Activated CD4-positive, alpha-beta T cell treated with anti-CD3 and anti-CD28 coated beads for 48 hours (primary cell): Measurements from ENCODE around the gene CGNL1.

Experiments
- DNase-seq: peaks from one replicate; pipeline ENCODE4 v3.0.0-alpha.2; 2020

Gene CGNL1

DNA sequence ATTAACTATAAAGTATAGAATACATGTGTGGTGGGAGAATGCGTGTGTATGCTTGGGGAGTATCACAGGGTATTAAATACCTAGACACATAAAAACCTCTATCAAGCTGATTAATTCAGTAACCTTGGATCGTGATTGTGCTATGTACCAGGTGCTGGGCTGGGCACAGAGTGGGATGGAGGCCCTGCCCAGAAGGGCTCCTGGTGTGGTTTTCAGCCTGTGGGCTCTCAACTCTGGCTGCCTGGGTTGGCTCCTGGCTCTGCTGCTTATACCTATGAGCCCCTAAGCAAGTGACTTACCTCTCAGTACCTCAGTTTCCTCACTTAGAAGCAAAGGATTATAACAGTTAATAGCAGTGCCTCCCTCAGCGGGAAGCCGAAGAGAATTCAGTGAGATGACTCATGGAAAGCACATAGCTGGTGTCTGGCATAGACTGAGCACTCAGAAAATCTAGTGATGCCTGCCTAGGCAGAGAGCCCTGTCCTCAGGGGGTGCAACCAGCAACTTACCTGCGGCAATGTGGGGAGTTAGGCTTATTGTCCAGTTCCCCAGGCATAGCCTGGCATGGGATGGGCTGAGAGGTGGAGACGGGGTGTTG is 124.8 kb downstream of the CGNL1 start:
- DNase-seq: no peak

DNA sequence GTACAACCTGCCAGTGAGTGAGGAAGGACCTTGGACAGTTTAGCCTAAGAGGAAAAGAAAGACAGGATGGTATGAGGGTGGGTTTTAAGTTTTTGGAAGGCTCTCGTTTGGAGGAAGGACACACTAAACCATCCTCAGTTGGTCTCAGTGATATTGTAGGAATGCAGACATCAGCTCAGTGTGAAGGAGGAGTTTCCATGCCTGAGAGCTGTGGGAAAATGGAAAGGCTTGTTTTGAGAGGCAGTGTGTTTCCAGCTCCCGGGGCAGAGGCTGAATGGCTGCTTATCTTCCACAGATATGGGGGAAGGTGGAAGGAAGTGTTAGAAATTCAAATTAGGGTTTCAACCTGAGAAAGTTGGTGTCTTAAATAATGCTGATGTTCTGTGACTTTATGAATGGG is 125.8 kb downstream of the CGNL1 start:
- DNase-seq: no peak

DNA sequence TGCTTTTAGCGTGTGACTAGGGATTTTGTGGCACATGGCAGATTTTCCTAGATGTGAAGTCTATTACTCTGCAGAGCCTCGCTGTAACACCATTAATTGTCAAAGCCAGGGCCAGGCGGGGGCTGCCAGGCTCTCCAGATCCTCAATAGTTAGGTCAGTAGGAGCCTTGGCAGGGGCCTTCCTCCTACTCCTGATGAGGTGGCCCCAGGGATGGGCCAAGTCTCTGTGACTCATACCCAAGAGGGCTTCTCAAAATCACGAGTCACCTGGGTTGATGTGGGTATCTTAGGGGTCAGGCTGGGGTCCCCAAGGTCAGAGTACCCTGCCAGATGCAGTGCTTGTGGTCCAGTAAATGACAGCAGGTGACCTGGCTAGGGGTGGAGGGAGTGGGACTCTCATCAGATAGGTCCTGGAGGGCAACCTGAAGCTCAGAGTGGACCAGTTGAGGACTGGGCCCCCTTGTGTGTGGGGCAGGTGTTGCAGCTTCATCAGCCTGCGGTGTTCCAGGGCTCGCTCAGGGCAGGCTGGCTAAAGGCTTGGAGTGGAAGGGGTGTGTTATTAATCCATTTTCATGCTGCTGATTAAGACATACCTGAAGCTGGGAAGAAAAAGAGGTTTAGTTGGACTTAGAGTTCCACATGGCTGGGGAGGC is 126.9 kb downstream of the CGNL1 start:
- peak; percentile 6 for DNase-seq

DNA sequence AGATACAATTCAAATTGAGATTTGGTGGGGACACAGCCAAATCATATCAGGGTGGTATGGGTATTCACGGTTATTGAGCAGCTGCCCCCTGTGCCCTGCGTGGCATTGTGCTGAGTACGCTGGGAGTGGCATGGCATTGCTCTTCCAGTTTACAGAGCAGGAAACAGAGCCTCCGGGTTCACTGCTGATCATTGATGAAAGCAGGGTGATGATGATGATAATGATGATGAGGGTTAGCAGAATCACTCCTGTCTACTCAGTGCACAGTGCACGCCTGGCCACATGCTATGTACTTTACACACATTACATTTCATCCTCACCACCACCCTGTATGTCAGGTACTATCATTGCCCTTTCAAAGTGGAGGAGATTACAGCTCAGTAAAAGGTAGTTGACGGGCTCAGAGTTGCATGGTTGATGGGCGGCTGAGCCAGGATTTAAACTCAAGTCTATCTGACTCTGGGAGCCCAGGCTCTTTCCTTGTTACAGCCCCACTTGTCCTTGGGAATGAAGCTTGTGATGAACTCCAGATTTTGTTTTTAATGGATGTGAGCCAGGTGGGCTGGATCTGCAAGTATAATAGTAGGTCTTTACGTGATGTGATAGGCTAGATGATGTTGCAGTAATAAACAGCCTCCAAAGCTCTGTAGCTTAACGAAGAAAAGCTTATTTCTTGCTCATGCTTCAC is 127.8 kb downstream of the CGNL1 start:
- DNase-seq: no peak

DNA sequence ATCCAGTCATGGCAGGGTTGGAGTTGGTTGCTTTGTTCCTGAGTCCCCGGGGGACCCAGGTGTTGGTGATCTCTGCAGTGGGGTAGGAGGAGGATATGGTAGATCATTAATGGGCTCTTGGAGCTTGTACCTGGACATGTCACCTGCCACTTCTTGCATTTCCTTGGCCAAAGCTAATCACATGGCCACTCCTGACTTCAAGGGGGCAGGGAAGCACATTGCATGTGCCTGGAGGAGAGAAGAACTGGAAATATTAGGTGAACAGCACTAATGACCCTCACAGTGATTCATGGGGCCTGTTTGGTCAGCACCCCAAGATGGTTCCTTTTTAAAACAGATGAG is 128.3 kb downstream of the CGNL1 start:
- no peak for DNase-seq

DNA sequence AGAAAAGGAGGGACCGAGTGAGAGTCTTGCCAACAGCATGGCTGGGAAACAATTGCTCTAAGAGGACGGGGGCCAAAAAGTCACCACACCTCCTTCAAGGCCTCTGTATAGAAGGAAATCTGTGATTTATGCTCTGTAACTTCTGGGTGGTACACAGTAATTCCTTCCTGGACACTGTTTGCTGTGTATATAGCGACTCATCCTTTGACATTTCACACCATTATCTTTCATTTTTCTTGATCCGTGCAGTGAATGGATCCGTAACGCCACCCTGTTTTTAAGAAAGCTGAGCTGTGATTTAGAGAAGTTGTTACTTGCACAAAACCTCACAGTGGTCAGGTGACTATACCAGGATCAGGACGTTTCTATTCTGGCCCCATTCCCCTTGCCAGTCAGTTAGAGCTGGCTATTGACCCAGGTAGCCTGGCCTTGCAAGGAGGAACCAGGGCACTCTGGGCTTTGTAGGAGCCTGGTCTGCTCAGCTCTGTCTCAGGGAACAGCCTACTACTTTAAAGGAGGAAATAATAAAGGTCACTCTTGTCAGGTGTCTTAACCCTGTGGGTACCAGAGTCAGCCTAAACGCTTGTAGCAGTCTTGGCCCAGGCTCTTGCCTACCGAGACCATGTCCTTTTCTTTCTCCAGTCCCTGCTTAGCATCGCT is 128.9 kb downstream of the CGNL1 start:
- no peak for DNase-seq

DNA sequence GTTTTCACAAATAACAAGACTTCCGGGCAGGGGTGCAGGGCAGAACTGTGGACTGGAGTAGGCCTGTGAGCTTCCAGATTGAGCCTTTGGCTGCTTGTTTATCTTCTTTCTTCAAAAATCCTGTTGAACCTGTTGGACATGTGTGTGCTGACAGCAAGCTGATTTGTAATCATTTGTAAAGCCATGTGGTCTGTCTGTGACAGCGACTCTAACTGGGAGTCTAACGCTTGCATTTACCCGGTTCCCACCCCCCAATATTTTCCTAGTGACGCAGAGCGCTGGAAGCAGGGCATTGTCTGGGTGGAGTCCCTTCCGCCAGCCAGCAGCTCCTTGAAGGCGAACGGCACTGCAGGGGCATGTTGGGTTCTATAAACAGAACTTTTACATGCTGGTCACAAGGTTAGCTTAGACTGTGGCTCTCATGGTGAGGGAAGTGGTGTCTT is 129.7 kb downstream of the CGNL1 start:
- no peak for DNase-seq

DNA sequence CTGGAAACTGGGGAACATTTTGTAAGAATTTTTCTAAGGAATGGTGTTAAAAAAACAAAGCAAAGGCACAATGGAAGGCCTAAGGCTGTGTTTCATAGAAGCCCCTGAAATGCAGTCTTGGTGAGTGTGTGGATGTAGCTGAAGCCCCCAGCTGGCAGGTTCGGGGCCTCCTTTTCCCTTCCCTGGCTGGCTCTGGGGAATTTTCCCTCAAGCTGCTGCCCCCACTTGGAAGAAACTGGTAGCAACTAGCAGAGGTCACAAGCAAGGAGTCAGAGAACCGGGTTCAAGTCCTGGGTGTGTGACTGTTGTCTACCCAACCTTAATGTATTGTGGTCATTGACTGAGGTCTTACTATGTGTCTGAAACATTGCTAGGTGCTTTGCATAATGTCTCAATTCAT is 130.1 kb downstream of the CGNL1 start:
- no peak for DNase-seq

DNA sequence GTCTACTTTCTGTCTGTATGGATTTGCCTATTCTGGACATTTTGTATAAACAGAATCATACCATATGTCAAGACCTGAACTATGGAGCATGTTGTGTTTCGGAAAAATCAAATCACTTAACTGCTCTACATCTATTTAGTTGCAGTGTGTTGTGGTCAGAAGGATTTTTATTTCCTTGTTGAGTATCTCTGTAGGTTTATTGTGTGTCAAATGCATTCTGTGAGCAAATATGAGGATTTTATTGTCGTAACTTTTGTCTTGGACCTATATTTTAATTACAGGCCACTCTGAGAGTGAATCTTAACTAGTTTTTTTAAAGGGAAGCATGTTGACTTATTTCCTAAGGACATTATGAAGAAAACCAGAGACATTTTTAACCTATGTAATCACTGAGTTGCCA is 130.8 kb downstream of the CGNL1 start:
- DNase-seq: no peak

DNA sequence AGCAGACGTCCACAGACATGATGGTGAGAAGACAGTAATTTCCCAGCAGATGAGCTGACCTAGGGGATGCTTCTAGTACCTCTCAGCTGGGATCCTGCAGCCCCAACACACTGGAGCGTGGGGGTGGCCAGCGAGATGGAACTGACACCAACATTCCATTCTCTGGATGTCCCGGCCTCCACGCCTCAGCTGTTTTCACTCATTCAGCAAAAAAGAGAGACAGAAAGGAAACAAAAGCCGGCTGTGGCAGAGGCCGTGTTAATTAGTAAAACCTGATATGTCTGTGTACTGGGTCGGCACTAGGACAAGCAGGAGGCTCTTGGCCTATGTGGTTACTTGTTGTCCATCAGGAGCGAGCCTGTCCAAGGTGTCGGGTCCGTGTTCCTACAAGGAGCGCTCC is 132.8 kb downstream of the CGNL1 start:
- DNase-seq: no peak

DNA sequence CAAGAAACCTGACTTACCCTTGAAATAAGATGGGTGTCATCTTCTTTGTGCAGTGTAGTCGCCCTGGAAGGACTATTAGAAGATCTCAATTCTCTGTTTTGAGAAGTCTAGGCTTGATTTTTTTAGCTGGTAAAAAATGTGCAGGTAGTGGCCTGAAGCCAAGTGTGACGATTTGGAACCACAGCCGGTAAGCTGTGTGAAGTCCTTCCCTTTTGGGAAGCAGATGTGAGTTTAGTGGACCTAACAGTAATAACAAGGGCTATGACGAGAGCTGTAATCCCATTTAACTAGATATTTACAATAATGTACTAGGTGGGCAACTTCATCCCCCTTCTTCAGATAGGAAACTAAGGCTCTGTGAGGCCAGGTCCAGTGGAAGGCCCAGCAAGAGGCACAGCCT is 133.7 kb downstream of the CGNL1 start:
- no peak for DNase-seq

DNA sequence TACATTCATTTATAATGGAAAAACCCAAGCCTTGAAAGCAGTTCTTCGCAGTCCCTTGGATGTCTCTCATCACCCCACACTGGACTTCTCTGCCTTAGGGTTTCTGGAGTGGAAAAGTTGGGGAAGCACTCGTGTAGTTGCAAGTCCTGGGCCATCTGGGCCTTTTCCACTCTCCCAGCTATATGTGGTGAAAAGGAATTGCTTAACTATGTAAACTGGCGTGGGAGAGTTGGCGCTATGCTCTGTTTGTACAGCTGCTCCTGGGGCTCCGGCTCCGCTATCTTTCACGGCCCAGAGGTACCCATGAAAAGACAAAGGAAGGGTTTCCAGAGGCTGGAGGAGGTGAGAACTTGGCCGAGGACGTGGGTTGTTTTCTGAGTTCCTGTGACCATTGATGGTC is 134.3 kb downstream of the CGNL1 start:
- no peak for DNase-seq

DNA sequence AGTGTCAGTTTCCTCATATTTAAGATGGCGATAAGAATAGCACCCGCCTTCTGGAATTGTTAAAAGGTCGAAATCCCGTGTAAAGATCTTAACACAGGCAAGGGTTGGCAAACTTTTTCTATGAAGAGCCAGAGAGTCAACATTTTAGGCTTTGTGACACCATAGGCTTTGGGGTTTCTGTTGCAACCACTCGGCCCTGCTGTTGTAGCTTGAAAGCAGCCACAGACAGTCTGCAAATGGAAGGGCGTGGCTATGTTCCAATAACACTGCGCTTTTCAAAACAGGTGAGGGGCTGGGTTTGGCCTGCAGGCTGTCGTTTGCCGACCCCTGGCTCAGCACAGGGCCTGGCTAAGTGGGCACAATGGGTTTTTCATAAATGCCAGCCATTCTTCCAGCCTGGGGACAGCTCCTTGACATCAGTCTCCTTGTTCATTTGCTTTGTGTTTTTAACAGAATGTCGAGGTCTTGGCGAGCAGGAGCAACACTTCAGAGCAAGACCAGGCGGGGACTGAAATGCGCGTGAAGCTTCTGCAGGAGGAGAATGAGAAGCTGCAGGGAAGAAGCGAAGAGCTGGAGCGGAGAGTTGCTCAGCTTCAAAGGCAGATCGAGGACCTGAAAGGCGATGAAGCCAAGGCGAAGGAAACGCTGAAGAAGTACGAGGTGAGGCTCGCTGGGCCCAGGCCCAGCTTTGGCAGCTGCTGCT is 140.2 kb downstream of the CGNL1 start:
- no peak for DNase-seq

DNA sequence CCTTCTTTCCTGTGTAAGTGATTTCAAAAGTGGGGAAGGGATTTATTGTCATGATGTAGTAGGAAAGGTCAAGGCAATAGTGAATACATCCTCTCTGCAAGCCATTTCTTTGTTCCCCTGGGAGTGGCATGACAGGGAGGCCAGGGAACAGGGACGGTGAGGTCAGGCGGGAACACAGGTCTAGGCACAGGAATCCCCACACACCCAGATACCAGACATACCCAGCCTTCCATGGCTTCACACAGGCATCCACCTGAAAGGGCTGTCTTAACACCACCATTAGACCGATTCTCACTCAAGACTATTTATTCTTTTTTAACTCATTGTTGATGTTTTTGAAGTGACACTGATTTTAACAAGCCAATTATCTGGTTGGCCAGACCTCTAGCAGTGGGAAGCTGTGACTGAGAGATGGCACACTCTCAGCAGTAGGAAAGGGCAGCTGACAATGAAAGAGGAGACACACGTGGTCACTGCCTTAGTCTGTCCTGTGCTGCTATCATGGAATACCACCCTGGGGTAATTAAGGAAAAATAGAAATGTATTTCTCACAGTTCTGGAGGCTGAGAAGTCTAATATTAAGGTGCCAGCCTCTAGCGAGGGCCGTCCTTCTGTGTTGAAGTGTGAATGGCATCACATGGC is 140.8 kb downstream of the CGNL1 start:
- DNase-seq: no peak

DNA sequence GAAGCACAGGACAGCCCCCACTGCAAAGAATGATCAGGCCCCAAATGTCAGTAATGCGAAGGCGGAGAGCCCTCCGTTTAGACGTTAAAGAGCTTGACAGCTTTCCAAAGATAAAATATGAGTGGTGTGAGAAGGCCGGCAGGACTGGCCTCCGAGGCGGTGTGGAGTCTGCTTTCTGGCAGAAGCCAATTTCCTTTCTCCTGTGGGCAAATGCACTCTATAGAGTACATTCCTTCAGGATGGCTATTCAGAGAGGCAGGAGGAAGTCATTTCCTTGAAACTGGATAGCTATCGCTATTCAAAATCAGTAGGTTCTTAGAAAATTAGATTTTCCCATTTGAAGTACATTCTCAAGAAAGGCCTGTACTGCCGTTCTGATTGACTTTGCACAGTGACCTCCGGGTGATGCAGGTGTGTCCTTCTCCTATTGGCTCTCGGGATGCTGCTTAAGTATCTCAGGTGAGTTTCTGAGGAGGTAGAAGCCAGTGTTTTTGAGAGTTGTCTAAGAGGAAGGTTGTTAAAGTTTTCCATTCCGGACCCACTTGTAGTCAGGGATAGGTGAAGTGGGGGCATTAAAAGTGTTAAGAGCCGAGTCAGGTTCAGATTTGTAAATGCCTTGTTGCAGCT is 142.6 kb downstream of the CGNL1 start:
- DNase-seq: no peak

DNA sequence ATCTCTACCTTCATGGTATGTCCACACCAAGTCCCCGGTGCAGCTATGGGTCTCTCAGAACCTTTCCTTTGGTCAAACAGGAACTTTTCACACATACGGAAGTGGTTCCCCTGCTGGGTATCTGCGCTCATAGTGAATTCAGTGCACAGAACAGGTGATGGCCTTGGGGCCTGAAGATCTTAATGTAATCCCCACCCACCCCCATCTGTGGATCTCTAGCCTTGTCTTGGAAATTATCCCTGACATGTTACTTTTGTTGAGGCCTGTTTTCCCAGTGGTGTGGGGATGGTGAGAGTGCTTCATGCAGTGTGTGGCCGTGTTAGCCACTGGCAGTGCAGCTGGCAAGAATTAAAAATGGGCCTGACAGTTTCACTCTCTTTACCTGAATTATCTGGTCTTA is 143.5 kb downstream of the CGNL1 start:
- no peak for DNase-seq

DNA sequence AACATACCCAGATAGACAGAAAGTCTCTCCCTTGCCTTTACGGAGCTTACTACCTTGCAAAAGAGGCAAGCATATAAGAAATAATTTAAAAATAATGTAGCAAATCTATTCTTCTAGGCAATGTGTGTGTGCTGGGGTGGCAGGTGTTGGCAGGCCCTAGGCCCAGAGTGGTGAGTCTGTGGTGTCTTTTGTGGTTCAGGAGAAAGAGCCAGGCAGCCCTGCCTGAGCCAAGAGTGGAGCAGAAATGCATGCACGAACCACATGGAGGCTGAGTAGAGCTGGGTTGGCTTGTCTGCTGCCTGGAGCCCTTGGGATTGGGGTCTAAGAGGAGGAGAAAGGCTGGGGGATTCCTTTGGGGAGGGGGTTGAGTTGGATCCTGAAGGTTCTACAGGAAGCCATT is 145.2 kb downstream of the CGNL1 start:
- no peak for DNase-seq

DNA sequence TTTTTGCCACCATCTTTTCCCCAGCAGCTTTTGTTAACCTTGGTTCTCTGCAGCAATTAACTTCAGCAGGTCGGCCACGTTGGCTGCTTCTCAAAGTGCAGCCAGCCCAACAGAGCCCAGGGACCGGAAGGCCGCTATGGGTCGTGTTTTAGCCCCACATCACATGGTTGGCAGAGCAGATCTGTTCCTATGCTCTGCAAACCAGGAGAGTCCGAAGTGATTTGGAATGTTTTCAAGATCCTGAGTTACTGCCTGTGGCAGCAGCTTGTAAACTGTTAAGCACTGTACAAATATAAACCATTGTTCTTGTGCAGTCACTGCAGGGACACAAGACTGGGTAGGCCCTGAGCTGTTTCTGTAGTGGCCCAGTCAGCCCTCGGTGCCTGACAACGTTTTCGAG is 145.8 kb downstream of the CGNL1 start:
- no peak for DNase-seq

DNA sequence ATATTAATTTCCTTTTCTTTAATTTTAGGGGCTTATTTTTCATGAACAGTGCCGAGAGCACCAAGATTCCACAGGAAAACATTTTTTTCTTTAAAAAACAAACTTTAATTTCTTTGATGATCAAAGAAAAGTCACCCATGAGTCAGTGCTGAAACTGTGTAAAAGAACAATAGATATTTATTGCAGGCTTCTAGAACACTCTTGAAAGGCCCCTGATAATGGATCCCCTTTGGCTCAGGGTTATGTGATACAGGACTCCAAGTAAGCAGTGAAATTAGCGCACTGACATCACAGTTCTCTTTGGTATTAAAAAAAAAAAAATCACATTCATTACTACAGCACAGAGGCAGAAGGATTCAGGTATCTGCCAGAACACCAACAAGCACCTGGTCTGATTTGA is 149.3 kb downstream of the CGNL1 start:
- no peak for DNase-seq

DNA sequence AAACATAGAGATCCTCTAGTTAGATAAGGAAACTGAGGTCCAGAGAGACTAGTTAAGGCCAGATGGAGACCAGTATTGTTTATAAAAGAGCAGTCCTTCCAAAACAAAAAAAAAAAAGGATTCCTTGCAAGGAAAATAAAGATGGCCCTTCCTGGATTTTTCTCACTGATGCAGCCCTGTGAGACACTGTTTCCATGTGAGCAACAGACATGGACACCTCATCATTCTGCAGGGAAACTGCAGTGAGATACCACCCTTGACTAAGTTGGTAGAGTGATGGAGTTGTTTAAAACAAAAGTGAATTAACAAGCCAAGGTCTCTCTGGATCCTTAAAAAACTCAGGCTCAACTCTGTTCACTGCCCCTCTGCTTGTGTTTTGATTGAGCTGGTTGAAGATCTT is 149.8 kb downstream of the CGNL1 start:
- no peak for DNase-seq

DNA sequence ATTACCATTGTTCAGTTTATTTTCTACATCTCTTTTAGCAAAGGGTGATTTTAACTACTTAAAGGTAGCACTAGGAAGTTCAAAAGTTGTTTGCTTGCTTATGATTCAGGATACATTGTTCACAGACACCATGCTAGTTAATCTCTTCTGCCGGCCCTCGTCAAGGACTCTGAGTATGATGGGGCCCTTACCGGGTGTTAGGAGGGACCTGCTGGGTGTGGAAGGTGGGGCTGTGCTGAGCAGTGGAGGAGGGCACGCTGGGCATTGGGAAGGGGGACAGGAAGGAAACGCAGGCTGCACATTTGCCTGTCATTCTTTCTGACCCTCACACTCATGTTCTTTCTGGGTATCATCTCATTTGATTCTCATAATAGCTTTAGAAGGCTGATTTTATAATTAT is 150.3 kb downstream of the CGNL1 start:
- no peak for DNase-seq

DNA sequence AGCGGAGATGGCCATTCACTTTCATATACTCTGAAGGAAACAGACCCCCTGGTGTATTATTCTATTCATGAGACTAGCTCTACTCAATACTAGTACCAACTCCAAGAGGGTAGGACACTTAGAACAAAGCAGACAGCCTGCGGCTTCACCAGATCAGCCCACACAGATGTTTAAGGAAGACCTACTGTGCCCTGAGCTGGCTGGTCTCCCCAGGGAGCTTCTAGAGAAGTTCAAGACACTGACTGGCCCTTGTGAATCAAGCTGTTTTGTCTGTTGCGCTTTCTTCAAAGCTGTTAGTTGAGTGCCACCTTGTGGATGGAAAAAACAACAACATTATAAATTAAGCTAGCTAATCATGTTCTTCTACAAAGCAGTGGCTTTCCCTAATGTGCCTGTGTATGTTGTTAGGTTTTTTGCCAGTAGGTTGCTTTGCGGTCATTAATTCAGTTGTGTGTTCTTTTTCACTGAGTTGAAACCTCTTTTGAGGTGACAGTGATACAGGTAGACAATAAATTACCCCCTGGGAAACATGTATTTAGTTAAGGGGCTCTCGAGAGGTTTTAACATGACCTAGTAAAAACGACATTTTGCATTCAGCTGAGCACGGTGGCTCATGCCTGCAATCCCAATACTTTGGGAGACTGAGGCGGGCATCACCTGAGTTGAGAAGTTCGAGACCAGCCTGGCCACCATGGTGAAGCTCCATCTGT is 151.2 kb downstream of the CGNL1 start:
- peak; percentile 10 for DNase-seq
